ENCODE measurements around the gene HACD3. TPM values are rescaled to one million over a fixed set of nuclear protein-coding genes. Genes with fewer than 3 reads are reported as not detected.

Gene HACD3
- polyA plus RNA-seq, 2 donors: 5.6 to 16.0 TPM

DNA sequence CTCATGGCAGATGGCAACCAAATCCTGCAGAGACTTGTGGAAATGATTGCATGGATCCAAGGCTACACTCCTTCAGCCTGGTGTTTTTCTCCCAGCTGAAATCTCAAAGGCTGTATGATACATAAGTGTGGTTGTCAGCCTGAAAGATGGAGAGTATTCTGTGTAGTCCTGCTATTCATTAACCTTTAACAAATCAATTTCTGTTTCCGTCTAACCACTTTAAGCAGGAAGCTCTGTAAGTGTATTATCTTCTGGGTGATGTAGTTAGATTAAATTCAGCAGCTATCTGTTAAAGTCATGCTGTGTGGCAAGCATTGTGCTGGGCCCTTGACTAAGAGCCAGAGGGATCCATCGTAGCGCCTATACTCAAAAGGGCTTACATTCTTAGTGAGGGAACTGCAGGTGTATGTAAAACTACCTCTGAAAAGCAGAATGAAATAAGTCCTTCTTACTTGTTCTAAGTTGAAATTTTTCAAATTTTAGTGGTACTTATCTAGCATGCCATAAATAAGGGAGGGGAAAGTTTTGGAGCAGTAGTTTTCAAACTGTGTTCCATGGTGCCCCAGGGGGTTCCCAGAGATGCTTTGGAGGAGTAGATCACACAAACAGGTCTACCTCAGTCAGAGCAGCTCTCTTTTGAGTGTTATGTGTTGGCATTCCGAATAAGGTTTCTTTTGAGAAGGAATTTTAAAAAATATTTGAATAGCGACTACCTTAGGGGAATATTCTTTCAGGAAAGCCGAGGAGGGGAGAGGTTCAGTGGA, 28.9 kb downstream of the HACD3 start:
- H3K4me3 ChIP-seq (ENCODE audit: low read depth in 1 of 2, low read length in 2 of 2): no peak overlapping the region
- peaks cover 5 to 17% of the 10 kb centered on the region in 2 donors for H3K36me3 ChIP-seq (ENCODE audit: control insufficient read depth in 2 of 2, insufficient read depth in 2 of 2, low read length in 1 of 2)
- no peaks in the 10 kb centered on the region for H3K4me1 ChIP-seq (ENCODE audit: control insufficient read depth in 2 of 2, insufficient read depth in 2 of 2, low read length in 1 of 2)
- H3K27me3 ChIP-seq (ENCODE audit: control insufficient read depth in 1 of 2, insufficient read depth in 2 of 2, low read length in 2 of 2): no peaks in the 10 kb centered on the region
- H3K27ac ChIP-seq (ENCODE audit: low read depth in 2 of 2, low read length in 1 of 2): no peak overlapping the region
- H3K9me3 ChIP-seq (ENCODE audit: control insufficient read depth in 2 of 2, insufficient read depth in 1 of 2, low read depth in 1 of 2, low read length in 1 of 2): no peaks in the 10 kb centered on the region
- 93 to 97% methylated on average over 6 of the region's 6 CpGs for WGBS, 2 donors

- no peak overlapping the region for H3K27ac ChIP-seq (ENCODE audit: low read depth in 2 of 2, low read length in 1 of 2)
- no peaks in the 10 kb centered on the region for H3K27me3 ChIP-seq (ENCODE audit: control insufficient read depth in 1 of 2, insufficient read depth in 2 of 2, low read length in 2 of 2)
- H3K36me3 ChIP-seq (ENCODE audit: control insufficient read depth in 2 of 2, insufficient read depth in 2 of 2, low read length in 1 of 2): peaks cover 5 to 19% of the 10 kb centered on the region in 2 donors
- no peaks in the 10 kb centered on the region for H3K4me1 ChIP-seq (ENCODE audit: control insufficient read depth in 2 of 2, insufficient read depth in 2 of 2, low read length in 1 of 2)
- no peak overlapping the region for H3K4me3 ChIP-seq (ENCODE audit: low read depth in 1 of 2, low read length in 2 of 2)
- no peaks in the 10 kb centered on the region for H3K9me3 ChIP-seq (ENCODE audit: control insufficient read depth in 2 of 2, insufficient read depth in 1 of 2, low read depth in 1 of 2, low read length in 1 of 2)
These were observed 29.7 kb downstream of the HACD3 start for GRCh38 chr15:65559941-65560340.

DNA sequence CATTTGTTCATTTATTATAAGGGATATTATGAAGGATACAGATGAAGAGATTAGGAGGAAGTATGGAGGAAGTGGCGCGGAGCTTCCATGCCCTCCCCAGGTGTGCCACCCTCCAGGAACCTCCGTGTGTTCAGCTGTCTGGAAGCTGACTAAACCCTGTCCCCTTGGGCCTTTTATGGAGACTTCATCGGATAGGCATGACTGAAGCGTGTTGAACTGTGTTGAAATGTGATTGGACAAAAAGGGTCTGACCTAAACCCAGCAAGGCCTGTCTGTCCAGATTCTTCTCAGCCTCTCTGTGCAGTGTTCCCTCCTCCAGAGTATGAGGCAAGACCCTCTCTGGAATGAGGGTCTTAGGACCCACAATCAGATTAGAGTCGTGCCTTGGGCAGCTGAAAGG, 31.7 kb downstream of the HACD3 start:
- Histone ChIP-seq H3K27ac (ENCODE audit: low read depth in 2 of 2, low read length in 1 of 2) (no peak overlapping the region), H3K4me1 (ENCODE audit: control insufficient read depth in 2 of 2, insufficient read depth in 2 of 2, low read length in 1 of 2) (no peaks in the 10 kb centered on the region), H3K36me3 (ENCODE audit: control insufficient read depth in 2 of 2, insufficient read depth in 2 of 2, low read length in 1 of 2) (peaks cover 0 to 14% of the 10 kb centered on the region in 2 donors), H3K4me3 (ENCODE audit: low read depth in 1 of 2, low read length in 2 of 2) (no peak overlapping the region), H3K27me3 (ENCODE audit: control insufficient read depth in 1 of 2, insufficient read depth in 2 of 2, low read length in 2 of 2) (no peaks in the 10 kb centered on the region), H3K9me3 (ENCODE audit: control insufficient read depth in 2 of 2, insufficient read depth in 1 of 2, low read depth in 1 of 2, low read length in 1 of 2) (no peaks in the 10 kb centered on the region)
- WGBS, 2 donors: 86 to 89% methylated on average over 6 of the region's 6 CpGs

DNA sequence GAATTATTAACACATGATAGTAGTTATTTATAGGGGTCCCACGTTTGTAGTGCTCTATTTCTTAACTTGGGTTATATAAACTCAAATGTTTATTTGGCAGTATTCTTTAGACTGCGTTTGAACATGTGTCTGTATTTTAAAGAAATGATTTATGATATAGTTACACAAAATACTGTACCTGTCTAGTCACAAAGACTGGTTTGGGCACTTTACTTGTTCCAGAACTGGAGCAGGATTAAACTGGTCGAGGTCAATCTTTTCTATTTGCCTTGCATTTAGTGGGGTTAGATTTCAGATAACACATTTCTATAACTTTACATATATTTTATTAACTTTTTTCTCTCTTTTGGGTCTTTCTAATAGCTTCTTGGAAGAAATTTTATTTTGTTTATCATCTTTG, 39.5 kb downstream of the HACD3 start:
- Histone ChIP-seq H3K4me1 (ENCODE audit: control insufficient read depth in 2 of 2, insufficient read depth in 2 of 2, low read length in 1 of 2) (no peaks in the 10 kb centered on the region), H3K27ac (ENCODE audit: low read depth in 2 of 2, low read length in 1 of 2) (no peak overlapping the region), H3K27me3 (ENCODE audit: control insufficient read depth in 1 of 2, insufficient read depth in 2 of 2, low read length in 2 of 2) (no peaks in the 10 kb centered on the region), H3K36me3 (ENCODE audit: control insufficient read depth in 2 of 2, insufficient read depth in 2 of 2, low read length in 1 of 2) (peaks cover 0 to 4% of the 10 kb centered on the region in 2 donors), H3K9me3 (ENCODE audit: control insufficient read depth in 2 of 2, insufficient read depth in 1 of 2, low read depth in 1 of 2, low read length in 1 of 2) (no peaks in the 10 kb centered on the region), H3K4me3 (ENCODE audit: low read depth in 1 of 2, low read length in 2 of 2) (no peak overlapping the region)
- 49 to 57% methylated on average over 3 of the region's 3 CpGs for WGBS, 2 donors

DNA sequence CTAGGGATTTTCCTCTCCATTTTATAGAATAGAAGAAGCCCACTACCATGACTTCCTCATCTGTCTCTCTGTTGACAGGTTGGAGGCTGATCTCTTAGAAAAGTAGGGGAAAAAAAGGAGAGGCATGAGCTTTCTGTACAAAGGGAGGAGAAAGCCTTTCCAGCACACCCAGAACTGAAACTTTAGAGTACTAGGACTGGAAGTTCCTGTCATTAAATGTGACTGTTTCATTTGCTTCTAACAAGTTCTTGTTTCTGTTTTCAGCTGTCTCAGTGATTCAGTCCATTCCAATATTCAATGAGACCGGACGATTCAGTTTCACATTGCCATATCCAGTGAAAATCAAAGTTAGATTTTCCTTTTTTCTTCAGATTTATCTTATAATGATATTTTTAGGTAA, 41.7 kb downstream of the HACD3 start:
- Histone ChIP-seq H3K36me3 (ENCODE audit: control insufficient read depth in 2 of 2, insufficient read depth in 2 of 2, low read length in 1 of 2) (no peaks in the 10 kb centered on the region), H3K4me1 (ENCODE audit: control insufficient read depth in 2 of 2, insufficient read depth in 2 of 2, low read length in 1 of 2) (no peaks in the 10 kb centered on the region), H3K27ac (ENCODE audit: low read depth in 2 of 2, low read length in 1 of 2) (no peak overlapping the region), H3K27me3 (ENCODE audit: control insufficient read depth in 1 of 2, insufficient read depth in 2 of 2, low read length in 2 of 2) (no peaks in the 10 kb centered on the region), H3K9me3 (ENCODE audit: control insufficient read depth in 2 of 2, insufficient read depth in 1 of 2, low read depth in 1 of 2, low read length in 1 of 2) (no peaks in the 10 kb centered on the region), H3K4me3 (ENCODE audit: low read depth in 1 of 2, low read length in 2 of 2) (no peak overlapping the region)
- WGBS, 2 donors: 83 to 89% methylated on average over 2 of the region's 2 CpGs

- Histone ChIP-seq H3K9me3 (ENCODE audit: control insufficient read depth in 2 of 2, insufficient read depth in 1 of 2, low read depth in 1 of 2, low read length in 1 of 2) (no peaks in the 10 kb centered on the region), H3K4me3 (ENCODE audit: low read depth in 1 of 2, low read length in 2 of 2) (no peak overlapping the region), H3K27me3 (ENCODE audit: control insufficient read depth in 1 of 2, insufficient read depth in 2 of 2, low read length in 2 of 2) (no peaks in the 10 kb centered on the region), H3K27ac (ENCODE audit: low read depth in 2 of 2, low read length in 1 of 2) (no peak overlapping the region), H3K36me3 (ENCODE audit: control insufficient read depth in 2 of 2, insufficient read depth in 2 of 2, low read length in 1 of 2) (peaks cover 6 to 16% of the 10 kb centered on the region in 2 donors), H3K4me1 (ENCODE audit: control insufficient read depth in 2 of 2, insufficient read depth in 2 of 2, low read length in 1 of 2) (no peaks in the 10 kb centered on the region)
- 97 to 100% methylated on average over 1 of the region's 1 CpG for WGBS, 2 donors
These were observed 46.4 kb downstream of the HACD3 start for GRCh38 chr15:65576664-65577063.

GRCh38 chr15:65577129-65577996, 47.1 kb downstream of the HACD3 start:
- WGBS, 2 donors: 79% methylated on average over 6 of the region's 6 CpGs
- no peaks in the 10 kb centered on the region for H3K27me3 ChIP-seq (ENCODE audit: control insufficient read depth in 1 of 2, insufficient read depth in 2 of 2, low read length in 2 of 2)
- H3K36me3 ChIP-seq (ENCODE audit: control insufficient read depth in 2 of 2, insufficient read depth in 2 of 2, low read length in 1 of 2): peaks cover 7 to 16% of the 10 kb centered on the region in 2 donors
- H3K4me3 ChIP-seq (ENCODE audit: low read depth in 1 of 2, low read length in 2 of 2): no peak overlapping the region
- no peaks in the 10 kb centered on the region for H3K9me3 ChIP-seq (ENCODE audit: control insufficient read depth in 2 of 2, insufficient read depth in 1 of 2, low read depth in 1 of 2, low read length in 1 of 2)
- no peak overlapping the region for H3K27ac ChIP-seq (ENCODE audit: low read depth in 2 of 2, low read length in 1 of 2)
- H3K4me1 ChIP-seq (ENCODE audit: control insufficient read depth in 2 of 2, insufficient read depth in 2 of 2, low read length in 1 of 2): no peaks in the 10 kb centered on the region

- Histone ChIP-seq H3K4me1 (ENCODE audit: control insufficient read depth in 2 of 2, insufficient read depth in 2 of 2, low read length in 1 of 2) (no peaks in the 10 kb centered on the region), H3K4me3 (ENCODE audit: low read depth in 1 of 2, low read length in 2 of 2) (no peak overlapping the region), H3K9me3 (ENCODE audit: control insufficient read depth in 2 of 2, insufficient read depth in 1 of 2, low read depth in 1 of 2, low read length in 1 of 2) (no peaks in the 10 kb centered on the region), H3K27me3 (ENCODE audit: control insufficient read depth in 1 of 2, insufficient read depth in 2 of 2, low read length in 2 of 2) (no peaks in the 10 kb centered on the region), H3K27ac (ENCODE audit: low read depth in 2 of 2, low read length in 1 of 2) (no peak overlapping the region), H3K36me3 (ENCODE audit: control insufficient read depth in 2 of 2, insufficient read depth in 2 of 2, low read length in 1 of 2) (peaks cover 7 to 16% of the 10 kb centered on the region in 2 donors)
- WGBS, 2 donors: 77 to 82% methylated on average over 8 of the region's 8 CpGs
These were observed 48.9 kb downstream of the HACD3 start for GRCh38 chr15:65578904-65579728.

DNA sequence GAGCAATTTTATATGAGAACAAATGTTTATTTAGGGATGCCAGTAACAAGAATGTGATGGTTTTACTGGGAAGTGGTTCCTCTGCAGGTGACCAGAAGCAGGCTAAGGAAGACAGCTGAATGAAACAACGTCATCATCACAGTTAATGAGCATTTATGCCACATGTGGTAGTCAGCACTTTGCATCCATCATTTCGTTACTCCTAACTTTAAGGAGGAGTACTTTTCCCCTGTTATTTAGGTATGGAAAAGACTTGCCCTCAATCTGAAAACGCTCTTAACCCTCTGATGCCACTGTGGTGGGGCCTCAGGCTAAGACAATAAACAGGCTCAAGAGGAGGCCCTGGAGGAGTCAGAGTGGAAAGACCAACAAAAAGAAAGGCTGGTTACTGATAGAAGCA, 49.5 kb downstream of the HACD3 start:
- no peaks in the 10 kb centered on the region for H3K4me1 ChIP-seq (ENCODE audit: control insufficient read depth in 2 of 2, insufficient read depth in 2 of 2, low read length in 1 of 2)
- no peaks in the 10 kb centered on the region for H3K9me3 ChIP-seq (ENCODE audit: control insufficient read depth in 2 of 2, insufficient read depth in 1 of 2, low read depth in 1 of 2, low read length in 1 of 2)
- peaks cover 7 to 18% of the 10 kb centered on the region in 2 donors for H3K36me3 ChIP-seq (ENCODE audit: control insufficient read depth in 2 of 2, insufficient read depth in 2 of 2, low read length in 1 of 2)
- no peak overlapping the region for H3K27ac ChIP-seq (ENCODE audit: low read depth in 2 of 2, low read length in 1 of 2)
- no peaks in the 10 kb centered on the region for H3K27me3 ChIP-seq (ENCODE audit: control insufficient read depth in 1 of 2, insufficient read depth in 2 of 2, low read length in 2 of 2)
- no peak overlapping the region for H3K4me3 ChIP-seq (ENCODE audit: low read depth in 1 of 2, low read length in 2 of 2)
- WGBS, 2 donors: 84 to 86% methylated on average over 3 of the region's 3 CpGs
